Neural progenitor cell (in vitro differentiated cells): ENCODE results near the gene CYP4F2. TPM values are rescaled to one million over a fixed set of nuclear protein-coding genes. Genes with fewer than 3 reads are reported as not detected.

Source experiments
- DNase-seq: peaks from one replicate; pipeline ENCODE4 v3.0.0-alpha.2; 2016; ENCODE audit warnings: low spot score
- H2AFZ ChIP-seq: fragments of 200-600 bp; sonication (generic); replicated peaks from 2 replicates; pipeline ENCODE4 v1.6.1; 2016; ENCODE audit warnings: antibody characterized with exemption
- H3F3A ChIP-seq: fragments of 200-600 bp; sonication (generic); 2 replicates; pipeline ENCODE4 v1.6.1; 2016; ENCODE audit warnings: antibody characterized with exemption, low read depth
- H3K27ac ChIP-seq: fragments of 200-600 bp; sonication (generic); 2 replicates; pipeline ENCODE4 v1.5.1; 2016; ENCODE audit warnings: mild to moderate bottlenecking
- H3K27me3 ChIP-seq: fragments of 200-600 bp; sonication (generic); 2 replicates; pipeline ENCODE4 v1.6.1; 2016; ENCODE audit warnings: mild to moderate bottlenecking, moderate library complexity
- H3K36me3 ChIP-seq: fragments of 200-600 bp; sonication (generic); 2 replicates; pipeline ENCODE4 v1.5.1; 2016
- H3K4me1 ChIP-seq: fragments of 200-600 bp; sonication (generic); 2 replicates; pipeline ENCODE4 v1.6.1; 2016; ENCODE audit warnings: mixed run types
- H3K4me2 ChIP-seq: fragments of 200-600 bp; sonication (generic); 2 replicates; pipeline ENCODE4 v1.6.1; 2016
- H3K4me3 ChIP-seq: fragments of 200-600 bp; sonication (generic); 2 replicates; pipeline ENCODE4 v1.5.1; 2016
- H3K79me2 ChIP-seq: fragments of 200-600 bp; sonication (generic); 2 replicates; pipeline ENCODE4 v1.6.1; 2016; ENCODE audit warnings: low read depth
- H3K9ac ChIP-seq: fragments of 200-600 bp; sonication (generic); 2 replicates; pipeline ENCODE4 v1.6.1; 2016
- H3K9me3 ChIP-seq: fragments of 200-600 bp; sonication (generic); 2 replicates; pipeline ENCODE4 v1.5.1; 2016; ENCODE audit warnings: low read depth
- H4K20me1 ChIP-seq: fragments of 200-600 bp; sonication (generic); 2 replicates; pipeline ENCODE4 v1.6.1; 2016; ENCODE audit warnings: low read depth
- H3K27ac Mint-ChIP-seq: 3 replicates; pipeline ENCODE4 v1.8.0; 2021; ENCODE audit warnings: mixed read lengths
- H3K27me3 Mint-ChIP-seq: 2 replicates; pipeline ENCODE4 v1.8.0; 2022; ENCODE audit warnings: low read depth, mild to moderate bottlenecking, inconsistent platforms, moderate library complexity, mixed read lengths; ENCODE audit not compliant: insufficient read depth
- H3K36me3 Mint-ChIP-seq: 3 replicates; pipeline ENCODE4 v1.8.0; 2021; ENCODE audit warnings: mixed read lengths
- H3K4me1 Mint-ChIP-seq: 3 replicates; pipeline ENCODE4 v1.8.0; 2021; ENCODE audit warnings: mixed read lengths
- H3K4me3 Mint-ChIP-seq: 3 replicates; pipeline ENCODE4 v1.8.0; 2021; ENCODE audit warnings: mild to moderate bottlenecking, moderate library complexity, mixed read lengths
- H3K9me3 Mint-ChIP-seq: 3 replicates; pipeline ENCODE4 v1.8.0; 2020; ENCODE audit warnings: mixed read lengths
- CTCF ChIP-seq: fragments of 200-600 bp; sonication (generic); IDR thresholded peaks from 2 replicates; pipeline ENCODE4 v1.5.1; 2017; ENCODE audit warnings: antibody characterized with exemption, mild to moderate bottlenecking
- EZH2 ChIP-seq: fragments of 200-600 bp; sonication (generic); IDR thresholded peaks from 2 replicates; pipeline ENCODE4 v1.6.1; 2017; ENCODE audit warnings: antibody characterized with exemption, mild to moderate bottlenecking, moderate library complexity
- EZH2phosphoT487 ChIP-seq: fragments of 200-600 bp; sonication (generic); IDR thresholded peaks from 2 replicates; pipeline ENCODE4 v1.6.1; 2017; ENCODE audit warnings: antibody characterized with exemption
- total RNA-seq: library from RNA; depleted of rRNA; stranded (reverse); fragments of >200 nt; gene quantifications from 2 replicates; pipeline ENCODE4 v1.2.3, GENCODE V29; 2015; ENCODE audit warnings: low replicate concordance

Gene CYP4F2
- total RNA-seq, 1 donor from 2014 or later = not detected

GRCh38 chr19:15869109-15869555 is 28.7 kb downstream of the CYP4F2 start:
- H3K4me1 ChIP-seq = no peaks in the 10 kb centered on the region
- H3K36me3 Mint-ChIP-seq = no peaks in the 10 kb centered on the region
- no peak overlapping the region for H3K27ac ChIP-seq
- no peaks in the 10 kb centered on the region for H3K79me2 ChIP-seq
- no peaks in the 10 kb centered on the region for H3F3A ChIP-seq
- H3K4me2 ChIP-seq = no peak overlapping the region
- DNase-seq = no peak
- TF ChIP-seq EZH2 (no peak), EZH2phosphoT487 (no peak), CTCF (no peak)
- peaks cover 3% of the 10 kb centered on the region for H3K9me3 ChIP-seq
- H3K36me3 ChIP-seq = no peaks in the 10 kb centered on the region
- no peaks in the 10 kb centered on the region for H3K27me3 ChIP-seq
- H3K4me1 Mint-ChIP-seq = no peaks in the 10 kb centered on the region
- H3K27ac Mint-ChIP-seq = no peak overlapping the region
- H4K20me1 ChIP-seq = no peaks in the 10 kb centered on the region
- H3K4me3 ChIP-seq = no peak overlapping the region
- H2AFZ ChIP-seq = no peak overlapping the region
- H3K9ac ChIP-seq = no peak overlapping the region
- H3K9me3 Mint-ChIP-seq = peaks cover 42% of the 10 kb centered on the region
- peaks cover 2% of the 10 kb centered on the region for H3K27me3 Mint-ChIP-seq
- H3K4me3 Mint-ChIP-seq = no peak overlapping the region

GRCh38 chr19:15866636-15867035 is 31.2 kb downstream of the CYP4F2 start:
- no peaks in the 10 kb centered on the region for H3K4me1 ChIP-seq
- no peaks in the 10 kb centered on the region for H3F3A ChIP-seq
- H3K9ac ChIP-seq = no peak overlapping the region
- Mint-ChIP-seq H3K27ac (no peak overlapping the region), H3K27me3 (peaks cover 2% of the 10 kb centered on the region), H3K9me3 (peaks cover 38% of the 10 kb centered on the region), H3K36me3 (no peaks in the 10 kb centered on the region), H3K4me1 (no peaks in the 10 kb centered on the region), H3K4me3 (no peak overlapping the region)
- no peaks in the 10 kb centered on the region for H3K27me3 ChIP-seq
- no peaks in the 10 kb centered on the region for H3K9me3 ChIP-seq
- no peak for DNase-seq
- no peak overlapping the region for H2AFZ ChIP-seq
- H3K79me2 ChIP-seq = no peaks in the 10 kb centered on the region
- TF ChIP-seq CTCF (no peak), EZH2 (no peak), EZH2phosphoT487 (no peak)
- no peak overlapping the region for H3K4me3 ChIP-seq
- no peak overlapping the region for H3K4me2 ChIP-seq
- H4K20me1 ChIP-seq = no peaks in the 10 kb centered on the region
- no peak overlapping the region for H3K27ac ChIP-seq
- H3K36me3 ChIP-seq = no peaks in the 10 kb centered on the region

- Mint-ChIP-seq H3K27me3 (peaks cover 3% of the 10 kb centered on the region), H3K36me3 (no peaks in the 10 kb centered on the region), H3K9me3 (peaks cover 41% of the 10 kb centered on the region), H3K27ac (no peak overlapping the region), H3K4me1 (no peaks in the 10 kb centered on the region), H3K4me3 (no peak overlapping the region)
- no peak overlapping the region for H2AFZ ChIP-seq
- H3F3A ChIP-seq = no peaks in the 10 kb centered on the region
- no peaks in the 10 kb centered on the region for H3K27me3 ChIP-seq
- no peaks in the 10 kb centered on the region for H3K79me2 ChIP-seq
- H3K27ac ChIP-seq = no peak overlapping the region
- TF ChIP-seq EZH2phosphoT487 = no peak
- no peak for TF ChIP-seq EZH2
- TF ChIP-seq CTCF = no peak
- H3K4me1 ChIP-seq = no peaks in the 10 kb centered on the region
- H3K9ac ChIP-seq = no peak overlapping the region
- H3K4me3 ChIP-seq = no peak overlapping the region
- no peak overlapping the region for H3K4me2 ChIP-seq
- H3K36me3 ChIP-seq = no peaks in the 10 kb centered on the region
- H4K20me1 ChIP-seq = no peaks in the 10 kb centered on the region
- peaks cover 3% of the 10 kb centered on the region for H3K9me3 ChIP-seq
- DNase-seq = no peak
Observed at GRCh38 chr19:15864824-15865223, 33.0 kb downstream of the CYP4F2 start.

GRCh38 chr19:15863272-15863671 is 34.6 kb downstream of the CYP4F2 start:
- Histone ChIP-seq H3K9ac (no peak overlapping the region), H2AFZ (no peak overlapping the region), H4K20me1 (no peaks in the 10 kb centered on the region), H3K4me2 (no peak overlapping the region), H3K27ac (no peak overlapping the region), H3K4me1 (no peaks in the 10 kb centered on the region), H3F3A (no peaks in the 10 kb centered on the region), H3K4me3 (no peak overlapping the region), H3K79me2 (no peaks in the 10 kb centered on the region), H3K27me3 (no peaks in the 10 kb centered on the region), H3K36me3 (no peaks in the 10 kb centered on the region), H3K9me3 (peaks cover 3% of the 10 kb centered on the region)
- Mint-ChIP-seq H3K4me1 (no peaks in the 10 kb centered on the region), H3K27me3 (peaks cover 2% of the 10 kb centered on the region), H3K27ac (no peak overlapping the region), H3K4me3 (no peak overlapping the region), H3K9me3 (peaks cover 33% of the 10 kb centered on the region), H3K36me3 (no peaks in the 10 kb centered on the region)
- no peak for DNase-seq
- no peak for TF ChIP-seq CTCF
- no peak for TF ChIP-seq EZH2phosphoT487
- no peak for TF ChIP-seq EZH2
